HepG2 (cell line): ENCODE data around the gene EMC10. TPM values are rescaled to one million over a fixed set of nuclear protein-coding genes. Genes with fewer than 3 reads are reported as not detected.

Source experiments
- CENPX ChIP-seq: sonication (generic); formaldehyde crosslinking; IDR thresholded peaks from 2 replicates; pipeline ENCODE4 v1.9.0; 2021; ENCODE audit warnings: mild to moderate bottlenecking, missing genetic modification reagents, moderate library complexity
- CSRNP1 ChIP-seq: sonication (generic); formaldehyde crosslinking; IDR thresholded peaks from 2 replicates; pipeline ENCODE4 v1.8.1; 2023; ENCODE audit warnings: mild to moderate bottlenecking, missing genetic modification reagents
- E2F5 ChIP-seq: sonication (generic); formaldehyde crosslinking; conservative IDR thresholded peaks from 2 replicates; pipeline ENCODE4 v1.4.0; 2020; ENCODE audit warnings: missing genetic modification reagents
- IKZF4 ChIP-seq: sonication (generic); formaldehyde crosslinking; IDR thresholded peaks from 2 replicates; pipeline ENCODE4 v1.5.1; 2020; ENCODE audit warnings: borderline replicate concordance, mild to moderate bottlenecking, low read depth, missing genetic modification reagents; ENCODE audit errors: not compliant biosample characterization
- KLF13 ChIP-seq: sonication (generic); formaldehyde crosslinking; IDR thresholded peaks from 2 replicates; pipeline ENCODE4 v1.4.0; 2020; ENCODE audit warnings: mild to moderate bottlenecking, missing genetic modification reagents
- MNT ChIP-seq: fragments of 450-650 bp; IDR thresholded peaks from 2 replicates; pipeline ENCODE4 v1.6.1; 2016
- NFIC ChIP-seq: IDR thresholded peaks from 2 replicates; pipeline ENCODE4 v1.6.1; 2012; ENCODE audit warnings: mild to moderate bottlenecking, low read length, inconsistent platforms
- NPAS2 ChIP-seq: sonication (generic); formaldehyde crosslinking; IDR thresholded peaks from 2 replicates; pipeline ENCODE4 v1.8.0; 2022; ENCODE audit warnings: mild to moderate bottlenecking, missing genetic modification reagents, borderline replicate concordance
- PLRG1 ChIP-seq: fragments of 450-650 bp; conservative IDR thresholded peaks from 2 replicates; pipeline ENCODE4 v1.6.1; 2016
- REL ChIP-seq: sonication (generic); formaldehyde crosslinking; conservative IDR thresholded peaks from 2 replicates; pipeline ENCODE4 v1.8.0; 2022; ENCODE audit warnings: mild to moderate bottlenecking, missing genetic modification reagents, moderate library complexity
- TFE3 ChIP-seq: IDR thresholded peaks from 2 replicates; pipeline ENCODE4 v1.6.1; 2016
- ZBTB46 ChIP-seq: sonication (generic); formaldehyde crosslinking; IDR thresholded peaks from 2 replicates; pipeline ENCODE4 v1.4.0; 2020; ENCODE audit warnings: mild to moderate bottlenecking, missing genetic modification reagents, borderline replicate concordance
- ZFP37 ChIP-seq: sonication (generic); formaldehyde crosslinking; IDR thresholded peaks from 2 replicates; pipeline ENCODE4 v1.4.0; 2020; ENCODE audit warnings: missing genetic modification reagents, borderline replicate concordance
- ZMYM2 ChIP-seq: sonication (generic); formaldehyde crosslinking; IDR thresholded peaks from 2 replicates; pipeline ENCODE4 v1.8.0; 2022; ENCODE audit warnings: mild to moderate bottlenecking, missing genetic modification reagents
- ZNF317 ChIP-seq: sonication (generic); formaldehyde crosslinking; IDR thresholded peaks from 2 replicates; pipeline ENCODE4 v1.5.0; 2020; ENCODE audit warnings: mild to moderate bottlenecking, missing genetic modification reagents
- ZNF343 ChIP-seq: sonication (generic); formaldehyde crosslinking; IDR thresholded peaks from 2 replicates; pipeline ENCODE4 v1.4.0; 2020; ENCODE audit warnings: mild to moderate bottlenecking, missing genetic modification reagents
- ZNF362 ChIP-seq: sonication (generic); formaldehyde crosslinking; IDR thresholded peaks from 2 replicates; pipeline ENCODE4 v1.4.0; 2020; ENCODE audit warnings: missing genetic modification reagents, mild to moderate bottlenecking, borderline replicate concordance
- ZNF674 ChIP-seq: sonication (generic); formaldehyde crosslinking; IDR thresholded peaks from 2 replicates; pipeline ENCODE4 v1.5.0; 2020; ENCODE audit warnings: low read depth, mild to moderate bottlenecking, missing genetic modification reagents
- ZNF766 ChIP-seq: sonication (generic); formaldehyde crosslinking; IDR thresholded peaks from 2 replicates; pipeline ENCODE4 v1.5.0; 2020; ENCODE audit warnings: missing genetic modification reagents, borderline replicate concordance
- ZNF841 ChIP-seq: sonication (generic); formaldehyde crosslinking; IDR thresholded peaks from 2 replicates; pipeline ENCODE4 v1.8.1; 2023; ENCODE audit warnings: missing genetic modification reagents, borderline replicate concordance
- ZNF883 ChIP-seq: sonication (generic); formaldehyde crosslinking; IDR thresholded peaks from 2 replicates; pipeline ENCODE4 v1.5.1; 2020; ENCODE audit warnings: mild to moderate bottlenecking, missing genetic modification reagents; ENCODE audit errors: not compliant biosample characterization
- polyA plus RNA-seq, 8 experiments: library from polyadenylated mRNA; depleted of rRNA in 3 of 8; stranded (reverse) in 7 of 8; unstranded in 1 of 8; fragments of >200 nt; fragmentation: Illumina TruSeq in 4 of 8; extraction: Trizol in 4 of 8; gene quantifications; 2 replicates each; pipeline versions ENCODE4 v1.2.1 to v1.2.3, GENCODE V29; 2011 to 2016; ENCODE audit warnings: low read depth in 4 of 8, missing spikeins in 1 of 8, mixed read lengths in 1 of 8; ENCODE audit not compliant: insufficient read depth in 1 of 8
- total RNA-seq, 5 experiments: library from RNA; depleted of rRNA; stranded (reverse); fragments of >200 nt; fragmentation: Illumina TruSeq; extraction: Trizol; gene quantifications; 2 replicates each; pipeline ENCODE4 v1.2.3, GENCODE V29; 2016; ENCODE audit warnings: low read depth in 1 of 5

The EMC10 gene
- total and polyA plus RNA-seq, 2 of the 13 experiments (the other 11 are each of a cell fraction or from before 2014, with no cell fraction given), result not detected

- TF ChIP-seq IKZF4 (CRISPR knock-in tag) (no peak), ZBTB46 (CRISPR knock-in tag) (no peak), ZNF766 (CRISPR knock-in tag) (no peak), CSRNP1 (CRISPR knock-in tag) (no peak), KLF13 (CRISPR knock-in tag) (no peak), TFE3 (CRISPR knock-in tag) (no peak), NPAS2 (no peak), ZNF674 (CRISPR knock-in tag) (no peak), ZFP37 (no peak), MNT (no peak), ZNF841 (no peak), ZNF343 (no peak), CENPX (CRISPR knock-in tag) (no peak), REL (CRISPR knock-in tag) (0 out of 2 replicates have a peak, but pooled peaks have one; percentile 58), ZNF883 (CRISPR knock-in tag) (no peak), ZNF317 (no peak), NFIC (no peak), PLRG1 (no peak), ZMYM2 (CRISPR knock-in tag) (no peak), ZNF362 (no peak), E2F5 (no peak)
Measured at GRCh38 chr19:50511069-50511822, 34.9 kb downstream of the EMC10 start, which contains the start of gene JOSD2 (continued).
